OCI-LY1 (cell line): ENCODE measurements around the gene PROSER1.

ENCODE experiments used
- CTCF ChIP-seq: fragments of 200-600 bp; sonication (generic), shearing (Covaris generic); IDR thresholded peaks from 2 replicates; pipeline ENCODE4 v1.5.1; 2017; ENCODE audit warnings: mild to moderate bottlenecking, antibody characterized with exemption, low read length, moderate library complexity, mixed read lengths
- EZH2 ChIP-seq: fragments of 200-600 bp; sonication (generic), shearing (Covaris generic); IDR thresholded peaks from 2 replicates; pipeline ENCODE4 v1.8.0; 2017; ENCODE audit warnings: borderline replicate concordance, mixed run types, mild to moderate bottlenecking, antibody characterized with exemption, low read length, moderate library complexity, mixed read lengths

DNA sequence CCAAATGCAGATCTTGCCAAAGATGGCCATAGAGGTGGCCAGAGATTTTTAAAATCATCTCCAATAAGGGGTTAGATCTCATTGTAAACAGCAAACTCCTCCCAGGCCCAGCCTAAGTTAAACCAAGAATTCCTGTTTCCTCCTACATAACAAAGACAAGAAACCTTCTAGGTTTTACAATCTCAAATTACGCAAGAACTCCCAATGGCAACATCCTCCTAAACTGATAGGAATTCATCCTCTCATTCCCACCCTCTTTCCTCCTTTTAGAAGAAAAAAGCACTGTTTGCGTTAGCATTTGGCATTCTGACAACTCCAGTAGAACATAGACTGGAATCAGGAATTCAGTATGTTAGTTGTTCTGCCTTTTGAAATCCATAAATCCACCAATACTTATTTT lies 14.6 kb downstream of the PROSER1 start:
- TF ChIP-seq CTCF (no peak), EZH2 (no peak)
